HCT116 (cell line): ENCODE results near the gene CELF4.

ENCODE experiments used
- ATF3 ChIP-seq: IDR thresholded peaks from 2 replicates; pipeline ENCODE4 v1.6.1; 2012
- CBX3 ChIP-seq: IDR thresholded peaks from 2 replicates; pipeline ENCODE4 v1.6.1; 2012; ENCODE audit warnings: low read depth
- EGR1 ChIP-seq: IDR thresholded peaks from 2 replicates; pipeline ENCODE4 v1.6.1; 2012; ENCODE audit warnings: low read depth
- EZH2 ChIP-seq: fragments of 200-600 bp; sonication (generic); IDR thresholded peaks from 2 replicates; pipeline ENCODE4 v1.6.1; 2017; ENCODE audit warnings: antibody characterized with exemption, mixed run types
- EZH2phosphoT487 ChIP-seq: fragments of 200-600 bp; IDR thresholded peaks from 2 replicates; pipeline ENCODE4 v1.6.1; 2018; ENCODE audit warnings: antibody characterized with exemption, borderline replicate concordance
- POLR2A ChIP-seq: IDR thresholded peaks from 2 replicates; pipeline ENCODE4 v1.7.0; 2011; ENCODE audit warnings: borderline replicate concordance; ENCODE audit not compliant: insufficient read depth, insufficient read length; ENCODE audit errors: extremely low read depth
- POLR2AphosphoS5 ChIP-seq: IDR thresholded peaks from 2 replicates; pipeline ENCODE4 v1.6.1; 2011; ENCODE audit warnings: mild to moderate bottlenecking, low read depth, low read length, moderate library complexity
- RAD21 ChIP-seq: IDR thresholded peaks from 2 replicates; pipeline ENCODE4 v1.6.1; 2012; ENCODE audit warnings: low read depth, mild to moderate bottlenecking
- REST ChIP-seq: IDR thresholded peaks from 2 replicates; pipeline ENCODE4 v1.6.1; 2012; ENCODE audit warnings: low read depth
- SIN3A ChIP-seq: IDR thresholded peaks from 2 replicates; pipeline ENCODE4 v1.6.1; 2012; ENCODE audit warnings: low read depth
- SP1 ChIP-seq: IDR thresholded peaks from 2 replicates; pipeline ENCODE4 v1.6.1; 2012; ENCODE audit warnings: low read depth
- TCF7L2 ChIP-seq: IDR thresholded peaks from 2 replicates; pipeline ENCODE4 v1.7.0; 2011; ENCODE audit warnings: borderline replicate concordance, inconsistent platforms; ENCODE audit not compliant: insufficient read depth, insufficient read length; ENCODE audit errors: extremely low read depth
- TF ChIP-seq, protein P1 (sequence below), 3 experiments: fragments of 200-600 bp in 1 of 3; sonication (generic) in 1 of 3; IDR thresholded peaks in 2 of 3; conservative IDR thresholded peaks in 1 of 3; 2 replicates each; pipeline ENCODE4 v1.5.1; 2012 to 2017; ENCODE audit warnings: low read depth in 2 of 3, low read length in 2 of 3, antibody characterized with exemption in 1 of 3, borderline replicate concordance in 1 of 3, control low read depth in 1 of 3, mild to moderate bottlenecking in 1 of 3, mixed read lengths in 1 of 3, mixed run types in 1 of 3, moderate library complexity in 1 of 3; ENCODE audit not compliant: insufficient read depth in 1 of 3

GRCh38 chr18:37390687-37391086, 174.9 kb downstream of the CELF4 start:
- TF ChIP-seq, protein P1, sequence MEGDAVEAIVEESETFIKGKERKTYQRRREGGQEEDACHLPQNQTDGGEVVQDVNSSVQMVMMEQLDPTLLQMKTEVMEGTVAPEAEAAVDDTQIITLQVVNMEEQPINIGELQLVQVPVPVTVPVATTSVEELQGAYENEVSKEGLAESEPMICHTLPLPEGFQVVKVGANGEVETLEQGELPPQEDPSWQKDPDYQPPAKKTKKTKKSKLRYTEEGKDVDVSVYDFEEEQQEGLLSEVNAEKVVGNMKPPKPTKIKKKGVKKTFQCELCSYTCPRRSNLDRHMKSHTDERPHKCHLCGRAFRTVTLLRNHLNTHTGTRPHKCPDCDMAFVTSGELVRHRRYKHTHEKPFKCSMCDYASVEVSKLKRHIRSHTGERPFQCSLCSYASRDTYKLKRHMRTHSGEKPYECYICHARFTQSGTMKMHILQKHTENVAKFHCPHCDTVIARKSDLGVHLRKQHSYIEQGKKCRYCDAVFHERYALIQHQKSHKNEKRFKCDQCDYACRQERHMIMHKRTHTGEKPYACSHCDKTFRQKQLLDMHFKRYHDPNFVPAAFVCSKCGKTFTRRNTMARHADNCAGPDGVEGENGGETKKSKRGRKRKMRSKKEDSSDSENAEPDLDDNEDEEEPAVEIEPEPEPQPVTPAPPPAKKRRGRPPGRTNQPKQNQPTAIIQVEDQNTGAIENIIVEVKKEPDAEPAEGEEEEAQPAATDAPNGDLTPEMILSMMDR (IDR thresholded peaks at IDR 0.05 in 2 of 3, conservative IDR thresholded peaks at IDR 0.05 in 1 of 3; ENCODE audit: borderline replicate concordance in 1 of 3, insufficient read depth in 1 of 3, low read depth in 2 of 3, low read length in 2 of 3), result no peak
- TF ChIP-seq POLR2A, result no peak
- no peak for TF ChIP-seq RAD21
- no peak for TF ChIP-seq EZH2
- TF ChIP-seq POLR2AphosphoS5, result no peak
- TF ChIP-seq CBX3, result no peak
- TF ChIP-seq SIN3A, result no peak
- no peak for TF ChIP-seq SP1
- TF ChIP-seq TCF7L2, result no peak
- TF ChIP-seq ATF3, result no peak
- TF ChIP-seq REST, result no peak
- no peak for TF ChIP-seq EGR1
- TF ChIP-seq EZH2phosphoT487, result no peak
